Measurements from ENCODE around the gene JMJD8. TPM values are rescaled to one million over a fixed set of nuclear protein-coding genes. Genes with fewer than 3 reads are reported as not detected.

The JMJD8 gene
- total RNA-seq, 1 experiment from 2014 or later: 121 TPM

DNA sequence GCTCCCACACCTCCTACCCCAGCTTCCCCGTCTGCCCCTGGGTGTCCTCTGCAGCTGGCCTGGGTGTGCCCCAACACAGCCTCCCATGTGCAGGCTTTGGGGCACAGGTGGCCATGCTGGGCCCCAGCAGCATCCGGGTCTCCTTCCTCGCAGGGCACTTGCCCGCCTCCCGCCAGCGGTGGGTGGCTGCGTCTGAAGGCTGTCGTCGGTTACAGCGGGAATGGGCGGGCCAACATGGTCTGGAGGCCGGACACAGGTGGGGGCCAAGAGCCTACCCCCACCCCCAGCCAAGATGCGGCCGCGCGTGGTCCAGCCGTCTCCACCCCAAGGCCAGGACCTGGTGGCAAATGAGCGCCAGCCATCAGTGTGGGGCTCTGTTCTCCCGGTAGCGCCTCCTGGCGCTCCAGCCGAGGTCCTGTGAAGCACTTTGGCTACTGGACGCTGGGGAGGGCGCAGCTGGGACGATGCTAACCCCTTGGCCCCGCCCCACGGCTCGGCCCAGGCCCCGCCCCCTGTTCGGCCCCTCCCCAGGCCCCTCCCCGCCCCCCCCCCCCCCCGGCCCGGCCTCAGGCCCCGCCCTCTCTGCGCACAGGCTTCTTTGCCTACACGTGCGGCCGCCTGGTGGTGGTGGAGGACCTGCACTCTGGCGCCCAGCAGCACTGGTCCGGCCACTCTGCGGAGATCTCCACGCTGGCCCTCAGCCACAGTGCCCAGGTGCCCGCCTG lies 23.5 kb downstream of the JMJD8 start:
- intact Hi-C loops (cut with micrococcal nuclease): loop anchor here (2.0 kb wide), 1 partner anchor 82 kb away; no protein-coding TSS in a partner anchor
- H3K4me2 ChIP-seq (ENCODE audit: low read length): peak overlapping the region; percentile 30
- no peaks in the 10 kb centered on the region for H3K79me2 ChIP-seq (ENCODE audit: insufficient read depth, low read length)
- H3K9ac ChIP-seq (ENCODE audit: low read length): peak overlapping the region; percentile 33; the same call in 1 of the 2 replicates
- H2AFZ ChIP-seq (ENCODE audit: low read depth, low read length, poor library complexity, severe bottlenecking): no peak overlapping the region
- ChIA-PET RAD21 (ENCODE audit: low non-redundant PET in 1 of 2, low total read pairs in 2 of 2, uncharacterized antibody in 2 of 2, unreplicated experiment in 2 of 2) (no interaction called here), POLR2A (interaction anchor here (1.9 kb wide), 1 partner anchor 9 kb away, joined by 4 read pairs; no protein-coding TSS in a partner anchor), CTCF (interaction anchor here (1.0 to 2.6 kb wide), 3 partner anchors 12 to 81 kb away, joined by 3 to 13 read pairs (median 3); partner anchors contain the start of genes METTL26 and WDR90)
- no peak overlapping the region for H3K4me3 ChIP-seq (replicated peaks in 1 of 2; ENCODE audit: low read depth in 1 of 2, low read length in 2 of 2)
- H3K27ac ChIP-seq (ENCODE audit: low read depth, low read length): peak overlapping the region; percentile 67; the same call in 1 of the 2 replicates
- H3K36me3 ChIP-seq (ENCODE audit: control insufficient read depth in 1 of 2, insufficient read depth in 2 of 2, low read length in 2 of 2): no peaks in the 10 kb centered on the region
- H3K9me3 ChIP-seq (ENCODE audit: control insufficient read depth in 1 of 2, insufficient read depth in 1 of 2, low read depth in 1 of 2, low read length in 2 of 2): no peaks in the 10 kb centered on the region
- peaks cover 3 to 9% of the 10 kb centered on the region in 2 experiments; a peak in 2 of 4 replicates for H3K4me1 ChIP-seq (ENCODE audit: control insufficient read depth in 1 of 2, insufficient read depth in 2 of 2, low read length in 2 of 2)
- no peaks in the 10 kb centered on the region for H3K9me2 ChIP-seq (ENCODE audit: insufficient read depth)
- DNase-seq (ENCODE audit: low read depth, low spot score): peak; percentile 53
- peak; percentile 94 for ATAC-seq
- TF ChIP-seq, protein P1, sequence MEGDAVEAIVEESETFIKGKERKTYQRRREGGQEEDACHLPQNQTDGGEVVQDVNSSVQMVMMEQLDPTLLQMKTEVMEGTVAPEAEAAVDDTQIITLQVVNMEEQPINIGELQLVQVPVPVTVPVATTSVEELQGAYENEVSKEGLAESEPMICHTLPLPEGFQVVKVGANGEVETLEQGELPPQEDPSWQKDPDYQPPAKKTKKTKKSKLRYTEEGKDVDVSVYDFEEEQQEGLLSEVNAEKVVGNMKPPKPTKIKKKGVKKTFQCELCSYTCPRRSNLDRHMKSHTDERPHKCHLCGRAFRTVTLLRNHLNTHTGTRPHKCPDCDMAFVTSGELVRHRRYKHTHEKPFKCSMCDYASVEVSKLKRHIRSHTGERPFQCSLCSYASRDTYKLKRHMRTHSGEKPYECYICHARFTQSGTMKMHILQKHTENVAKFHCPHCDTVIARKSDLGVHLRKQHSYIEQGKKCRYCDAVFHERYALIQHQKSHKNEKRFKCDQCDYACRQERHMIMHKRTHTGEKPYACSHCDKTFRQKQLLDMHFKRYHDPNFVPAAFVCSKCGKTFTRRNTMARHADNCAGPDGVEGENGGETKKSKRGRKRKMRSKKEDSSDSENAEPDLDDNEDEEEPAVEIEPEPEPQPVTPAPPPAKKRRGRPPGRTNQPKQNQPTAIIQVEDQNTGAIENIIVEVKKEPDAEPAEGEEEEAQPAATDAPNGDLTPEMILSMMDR (IDR thresholded peaks at IDR 0.05 in 2 of 3, conservative IDR thresholded peaks at IDR 0.05 in 1 of 3; ENCODE audit: borderline replicate concordance in 1 of 3, insufficient read depth in 1 of 3, low read depth in 2 of 3, low read length in 2 of 3): peak; percentile 26 to 44 (median 42); a peak in 5 of 6 replicates
- peak; percentile 33 for TF ChIP-seq RAD21 (IDR thresholded peaks at IDR 0.05; ENCODE audit: low read depth)
- TF ChIP-seq TCF7L2 (IDR thresholded peaks at IDR 0.05; ENCODE audit: borderline replicate concordance, extremely low read depth, insufficient read depth, insufficient read length): no peak
- no peak for TF ChIP-seq ELF1 (IDR thresholded peaks at IDR 0.05; ENCODE audit: borderline replicate concordance, low read depth)
- TF ChIP-seq, protein P2, sequence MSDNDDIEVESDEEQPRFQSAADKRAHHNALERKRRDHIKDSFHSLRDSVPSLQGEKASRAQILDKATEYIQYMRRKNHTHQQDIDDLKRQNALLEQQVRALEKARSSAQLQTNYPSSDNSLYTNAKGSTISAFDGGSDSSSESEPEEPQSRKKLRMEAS (IDR thresholded peaks at IDR 0.05): peak; percentile 45; the same call in 1 of the 2 replicates
- 0 out of 2 replicates have a peak, but pooled peaks have one; percentile 18 for TF ChIP-seq POLR2AphosphoS5 (IDR thresholded peaks at IDR 0.05; ENCODE audit: low read depth, low read length)
- no peaks in the 10 kb centered on the region for H4K20me1 ChIP-seq (ENCODE audit: insufficient read depth)
- BruUV-seq (replicated peaks): no TSS peak
- no peaks in the 10 kb centered on the region for H3K27me3 ChIP-seq (ENCODE audit: insufficient read depth, low read length)

Measured in HCT116 (cell line).